SK-N-SH (cell line): ENCODE results near the gene CCDC148. TPM values are rescaled to one million over a fixed set of nuclear protein-coding genes. Genes with fewer than 3 reads are reported as not detected.

Experiments
- CTCF ChIA-PET: fragments of 300-600, 350-600 bp; formaldehyde crosslinking; extraction: SDS; loops from one replicate; lab custom pipeline; 2021; lab: Yijun Ruan, JAX
- POLR2A ChIA-PET: fragments of 350-600 bp; sonication (Branson Sonifier 250); formaldehyde crosslinking; extraction: SDS; loops from one replicate; lab custom pipeline; 2020; ENCODE audit warnings: antibody characterized with exemption, inconsistent platforms; lab: Yijun Ruan, JAX
- DNase-seq: peaks from one replicate; pipeline ENCODE4 v3.0.0; 2012
- H2AFZ ChIP-seq: fragments of 200-600 bp; sonication (generic); 2 replicates; pipeline ENCODE4 v1.8.1; 2016; ENCODE audit warnings: antibody characterized with exemption, mild to moderate bottlenecking, low read depth
- H3F3A ChIP-seq: fragments of 200-600 bp; sonication (generic); replicated peaks from 2 replicates; pipeline ENCODE3; 2016; ENCODE audit warnings: antibody characterized with exemption, mild to moderate bottlenecking; ENCODE audit not compliant: insufficient read depth
- H3K27ac ChIP-seq, 2 experiments: fragments of 200-500 bp in 1 of 2; fragments of 200-600 bp in 1 of 2; sonication (Bioruptor generic) in 1 of 2; sonication (generic), shearing (Covaris generic) in 1 of 2; 2 replicates each; pipeline versions ENCODE4 v1.5.1 to v1.6.1; 2014 to 2016; ENCODE audit warnings: low read depth in 2 of 2, inconsistent platforms in 1 of 2, low read length in 1 of 2, mild to moderate bottlenecking in 1 of 2, mixed read lengths in 1 of 2
- H3K27me3 ChIP-seq: fragments of 200-600 bp; sonication (generic), shearing (Covaris generic); 2 replicates; pipeline ENCODE4 v1.6.1; 2016; ENCODE audit warnings: mixed run types; ENCODE audit not compliant: insufficient read depth
- H3K36me3 ChIP-seq, 2 experiments: fragments of 200-500 bp in 1 of 2; fragments of 200-600 bp in 1 of 2; sonication (Bioruptor generic) in 1 of 2; sonication (generic) in 1 of 2; replicated peaks in 1 of 2; 2 replicates each; pipeline versions ENCODE3 to v1.5.1; 2014 to 2016; ENCODE audit warnings: low read length in 1 of 2, mild to moderate bottlenecking in 1 of 2; ENCODE audit not compliant: insufficient read depth in 2 of 2, control insufficient read depth in 1 of 2
- H3K4me1 ChIP-seq, 2 experiments: fragments of 200-500 bp in 1 of 2; fragments of 200-600 bp in 1 of 2; sonication (Bioruptor generic) in 1 of 2; sonication (generic), shearing (Covaris generic) in 1 of 2; 2 replicates each; pipeline versions ENCODE4 v1.5.1 to v1.6.1; 2014 to 2016; ENCODE audit warnings: low read depth in 1 of 2, low read length in 1 of 2, mixed run types in 1 of 2; ENCODE audit not compliant: insufficient read depth in 2 of 2, control insufficient read depth in 1 of 2
- H3K4me2 ChIP-seq: fragments of 200-600 bp; sonication (generic), shearing (Covaris generic); 2 replicates; pipeline ENCODE4 v1.6.1; 2017; ENCODE audit warnings: mixed run types
- H3K4me3 ChIP-seq, 2 experiments: fragments of 200-500 bp in 1 of 2; fragments of 200-600 bp in 1 of 2; sonication (Bioruptor generic) in 1 of 2; sonication (generic), shearing (Covaris generic) in 1 of 2; 2 replicates each; pipeline versions ENCODE4 v1.5.1 to v1.8.1; 2014 to 2016; ENCODE audit warnings: low read depth in 2 of 2, inconsistent platforms in 1 of 2, low read length in 1 of 2, mild to moderate bottlenecking in 1 of 2, mixed read lengths in 1 of 2, moderate library complexity in 1 of 2
- H3K79me2 ChIP-seq: fragments of 200-600 bp; sonication (generic); 2 replicates; pipeline ENCODE4 v1.8.1; 2017; ENCODE audit warnings: mild to moderate bottlenecking; ENCODE audit not compliant: insufficient read depth
- H3K9ac ChIP-seq: fragments of 200-600 bp; sonication (generic); 2 replicates; pipeline ENCODE4 v1.6.1; 2017; ENCODE audit warnings: mixed run types
- H3K9me2 ChIP-seq: fragments of 200-600 bp; sonication (generic); 2 replicates; pipeline ENCODE4 v1.6.1; 2017; ENCODE audit warnings: mixed run types
- H3K9me3 ChIP-seq: fragments of 200-600 bp; sonication (generic); 2 replicates; pipeline ENCODE4 v1.6.1; 2017; ENCODE audit warnings: mixed run types, mild to moderate bottlenecking, moderate library complexity
- H4K20me1 ChIP-seq: fragments of 200-600 bp; sonication (generic); 2 replicates; pipeline ENCODE4 v1.6.1; 2017; ENCODE audit warnings: mild to moderate bottlenecking, mixed run types; ENCODE audit not compliant: insufficient read depth
- CHD2 ChIP-seq: fragments of 150-350 bp; IDR thresholded peaks from 2 replicates; pipeline ENCODE4 v1.6.1; 2018; ENCODE audit warnings: low read length; ENCODE audit not compliant: partially characterized antibody
- EZH2phosphoT487 ChIP-seq: fragments of 200-600 bp; sonication (generic); IDR thresholded peaks from 2 replicates; pipeline ENCODE4 v1.6.1; 2017; ENCODE audit warnings: low read depth, mixed run types, mild to moderate bottlenecking, antibody characterized with exemption, moderate library complexity, borderline replicate concordance
- FOXJ3 ChIP-seq: sonication (generic); formaldehyde crosslinking; IDR thresholded peaks from 2 replicates; pipeline ENCODE4 v1.5.1; 2020; ENCODE audit warnings: mild to moderate bottlenecking, missing genetic modification reagents
- GATA2 ChIP-seq: sonication (generic); formaldehyde crosslinking; IDR thresholded peaks from 2 replicates; pipeline ENCODE4 v1.5.0; 2020; ENCODE audit warnings: mild to moderate bottlenecking, missing genetic modification reagents
- PBX3 ChIP-seq: IDR thresholded peaks from 2 replicates; pipeline ENCODE4; 2012
- POLR2AphosphoS5 ChIP-seq: IDR thresholded peaks from 2 replicates; pipeline ENCODE4 v1.6.1; 2012; ENCODE audit warnings: low read depth, low read length
- RCOR1 ChIP-seq: fragments of 150-350 bp; IDR thresholded peaks from 2 replicates; pipeline ENCODE4 v1.6.1; 2017; ENCODE audit warnings: antibody characterized with exemption, low read length
- REST ChIP-seq: IDR thresholded peaks from 2 replicates; pipeline ENCODE4 v1.6.1; 2012; ENCODE audit warnings: mild to moderate bottlenecking, low read depth, low read length, moderate library complexity
- RFX5 ChIP-seq: IDR thresholded peaks from 2 replicates; pipeline ENCODE4 v1.6.1; 2012; ENCODE audit warnings: mild to moderate bottlenecking, improper control_type of control experiment, low read length
- RXRA ChIP-seq: IDR thresholded peaks from 2 replicates; pipeline ENCODE4 v1.4.0; 2012; ENCODE audit warnings: low read depth, mild to moderate bottlenecking, borderline replicate concordance
- USF1 ChIP-seq: IDR thresholded peaks from 2 replicates; pipeline ENCODE4 v1.4.0; 2012; ENCODE audit warnings: low read depth, borderline replicate concordance
- USF2 ChIP-seq: fragments of 150-350 bp; IDR thresholded peaks from 2 replicates; pipeline ENCODE4 v1.6.1; 2017; ENCODE audit warnings: antibody characterized with exemption, low read length, low read depth, borderline replicate concordance
- WGBS: methylation state at CpG from one replicate; pipeline ENCODE4 v1.1.6; 2017; ENCODE audit warnings: low lambda C conversion rate; 5-methylcytosine and 5-hydroxymethylcytosine counted together
- polyA plus RNA-seq, 3 experiments: library from polyadenylated mRNA; depleted of rRNA; stranded (reverse); fragments of >200 nt; gene quantifications; 2 replicates each; pipeline ENCODE4 v1.2.3, GENCODE V29; 2012

Gene CCDC148
- polyA plus RNA-seq, 1 of the 3 experiments (the other 2 are of a cell fraction): 0.18 TPM

- TF ChIP-seq FOXJ3 (CRISPR knock-in tag): no peak
- no peak for TF ChIP-seq USF2
- TF ChIP-seq EZH2phosphoT487: no peak
- TF ChIP-seq RXRA: no peak
- TF ChIP-seq, all 33 proteins: peak for 0
These were observed 321.9 kb downstream of the CCDC148 start (continued) for GRCh38 chr2:158134655-158135054.

- Histone ChIP-seq H3K4me3 (no peak overlapping the region), H3F3A (no peaks in the 10 kb centered on the region), H3K27ac (no peak overlapping the region), H3K9me2 (no peaks in the 10 kb centered on the region), H3K9ac (no peak overlapping the region), H4K20me1 (no peaks in the 10 kb centered on the region), H3K4me2 (no peak overlapping the region), H3K36me3 (no peaks in the 10 kb centered on the region), H3K79me2 (no peaks in the 10 kb centered on the region), H3K27me3 (no peaks in the 10 kb centered on the region), H2AFZ (no peak overlapping the region), H3K4me1 (no peaks in the 10 kb centered on the region), H3K9me3 (no peaks in the 10 kb centered on the region)
- CTCF ChIA-PET: no interaction called here
- POLR2A ChIA-PET: no interaction called here
- TF ChIP-seq USF1: no peak
- no peak for TF ChIP-seq USF2
- no peak for TF ChIP-seq POLR2AphosphoS5
- TF ChIP-seq PBX3: no peak
- no peak for TF ChIP-seq RFX5
- no peak for TF ChIP-seq RCOR1
- no peak for DNase-seq
- 63% methylated on average over 4 of the region's 4 CpGs for WGBS
These were observed 322.5 kb downstream of the CCDC148 start for GRCh38 chr2:158134055-158134454.

GRCh38 chr2:158131919-158132566 lies 324.5 kb downstream of the CCDC148 start:
- no peaks in the 10 kb centered on the region for H3K27me3 ChIP-seq
- TF ChIP-seq CHD2 (no peak), GATA2 (CRISPR knock-in tag) (no peak), USF1 (no peak), REST (no peak)
- TF ChIP-seq, all 33 proteins: peak for 0
- Histone ChIP-seq H2AFZ (no peak overlapping the region), H3K79me2 (no peaks in the 10 kb centered on the region), H3K36me3 (no peaks in the 10 kb centered on the region), H3F3A (no peaks in the 10 kb centered on the region), H3K4me2 (no peak overlapping the region), H4K20me1 (no peaks in the 10 kb centered on the region), H3K9me2 (no peaks in the 10 kb centered on the region), H3K27ac (no peak overlapping the region), H3K4me3 (no peak overlapping the region), H3K9ac (no peak overlapping the region), H3K9me3 (no peaks in the 10 kb centered on the region), H3K4me1 (no peaks in the 10 kb centered on the region)
- 57% methylated on average over 7 of the region's 7 CpGs for WGBS
- ChIA-PET POLR2A (no interaction called here), CTCF (interaction anchor here (0.6 kb wide), 1 partner anchor 683 kb away, joined by 4 read pairs; no protein-coding TSS in a partner anchor)
- DNase-seq: no peak
